Neural crest cell (in vitro differentiated cells): ENCODE results near the gene GPR162. TPM values are rescaled to one million over a fixed set of nuclear protein-coding genes. Genes with fewer than 3 reads are reported as not detected.

ENCODE experiments used
- DNase-seq: peaks from one replicate; pipeline ENCODE4 v3.0.0; 2021; ENCODE audit warnings: low read depth, mixed read lengths, low spot score
- H3K27ac Mint-ChIP-seq: one replicate; pipeline ENCODE4 v1.8.0; 2021; ENCODE audit warnings: mild to moderate bottlenecking, mixed read lengths; ENCODE audit not compliant: unreplicated experiment
- H3K27me3 Mint-ChIP-seq: 2 replicates; pipeline ENCODE4 v1.8.0; 2021; ENCODE audit warnings: low read depth, mild to moderate bottlenecking, mixed read lengths
- H3K36me3 Mint-ChIP-seq: 2 replicates; pipeline ENCODE4 v1.8.0; 2021; ENCODE audit warnings: low read depth, mild to moderate bottlenecking, mixed read lengths
- H3K4me1 Mint-ChIP-seq: 2 replicates; pipeline ENCODE4 v1.8.0; 2021; ENCODE audit warnings: mixed read lengths
- H3K4me3 Mint-ChIP-seq: one replicate; pipeline ENCODE4 v1.8.0; 2021; ENCODE audit warnings: mild to moderate bottlenecking, mixed read lengths
- H3K9me3 Mint-ChIP-seq: 2 replicates; pipeline ENCODE4 v1.8.0; 2021; ENCODE audit warnings: mixed read lengths
- CTCF ChIP-seq: fragments of 200-600 bp; sonication (generic); conservative IDR thresholded peaks from 2 replicates; pipeline ENCODE4 v1.5.0; 2021; ENCODE audit warnings: antibody characterized with exemption, mild to moderate bottlenecking
- total RNA-seq: library from RNA; stranded (reverse); gene quantifications from 2 replicates; pipeline ENCODE4 v1.2.1, GENCODE V29; 2021

The GPR162 gene
- total RNA-seq, 1 donor from 2014 or later = 16.4 TPM

GRCh38 chr12:6830999-6831398, 9.4 kb downstream of the GPR162 start:
- peaks cover 9% of the 10 kb centered on the region for H3K36me3 Mint-ChIP-seq
- TF ChIP-seq CTCF = no peak
- peaks cover 39% of the 10 kb centered on the region for H3K4me1 Mint-ChIP-seq
- peaks cover 3% of the 10 kb centered on the region for H3K27me3 Mint-ChIP-seq
- no peaks in the 10 kb centered on the region for H3K9me3 Mint-ChIP-seq
- H3K27ac Mint-ChIP-seq = no peak overlapping the region
- peak overlapping the region; percentile 98 for H3K4me3 Mint-ChIP-seq
- DNase-seq = no peak

GRCh38 chr12:6831450-6831995, 9.9 kb downstream of the GPR162 start:
- Mint-ChIP-seq H3K9me3 (no peaks in the 10 kb centered on the region), H3K4me1 (peaks cover 38% of the 10 kb centered on the region), H3K27me3 (peaks cover 3% of the 10 kb centered on the region), H3K27ac (no peak overlapping the region), H3K4me3 (peak overlapping the region; percentile 98), H3K36me3 (peaks cover 9% of the 10 kb centered on the region)
- no peak for TF ChIP-seq CTCF
- DNase-seq = no peak

- Mint-ChIP-seq H3K4me3 (peak overlapping the region; percentile 68), H3K36me3 (peaks cover 9% of the 10 kb centered on the region), H3K4me1 (peaks cover 36% of the 10 kb centered on the region), H3K9me3 (no peaks in the 10 kb centered on the region), H3K27me3 (peaks cover 3% of the 10 kb centered on the region), H3K27ac (no peak overlapping the region)
- no peak for TF ChIP-seq CTCF
- DNase-seq = no peak
These were observed 10.5 kb downstream of the GPR162 start for GRCh38 chr12:6832125-6832524.

- H3K4me1 Mint-ChIP-seq = peaks cover 26% of the 10 kb centered on the region
- H3K9me3 Mint-ChIP-seq = no peaks in the 10 kb centered on the region
- DNase-seq = no peak
- H3K4me3 Mint-ChIP-seq = peak overlapping the region; percentile 69
- H3K27me3 Mint-ChIP-seq = no peaks in the 10 kb centered on the region
- no peak for TF ChIP-seq CTCF
- no peak overlapping the region for H3K27ac Mint-ChIP-seq
- peaks cover 6% of the 10 kb centered on the region for H3K36me3 Mint-ChIP-seq
These were observed 11.7 kb downstream of the GPR162 start for GRCh38 chr12:6833189-6833890.

GRCh38 chr12:6834254-6834653, 12.6 kb downstream of the GPR162 start:
- H3K27ac Mint-ChIP-seq = no peak overlapping the region
- peaks cover 6% of the 10 kb centered on the region for H3K36me3 Mint-ChIP-seq
- no peaks in the 10 kb centered on the region for H3K9me3 Mint-ChIP-seq
- no peak for TF ChIP-seq CTCF
- no peaks in the 10 kb centered on the region for H3K27me3 Mint-ChIP-seq
- peak overlapping the region; percentile 3 for H3K4me3 Mint-ChIP-seq
- peaks cover 22% of the 10 kb centered on the region for H3K4me1 Mint-ChIP-seq
- no peak for DNase-seq
